Hepatocyte (in vitro differentiated cells): ENCODE results near the gene TOLLIP. TPM values are rescaled to one million over a fixed set of nuclear protein-coding genes. Genes with fewer than 3 reads are reported as not detected.

Experiments
- DNase-seq: peaks from one replicate; pipeline ENCODE4 v3.0.0-alpha.2; 2016; ENCODE audit warnings: low spot score
- H2AFZ ChIP-seq: fragments of 200-600 bp; sonication (generic); 2 replicates; pipeline ENCODE4 v1.6.0; 2016; ENCODE audit warnings: antibody characterized with exemption, mild to moderate bottlenecking
- H3K27ac ChIP-seq: fragments of 200-600 bp; sonication (generic); 2 replicates; pipeline ENCODE4 v1.5.1; 2016; ENCODE audit warnings: mild to moderate bottlenecking
- H3K27me3 ChIP-seq: fragments of 200-600 bp; sonication (generic); 2 replicates; pipeline ENCODE4 v1.6.1; 2016
- H3K36me3 ChIP-seq: fragments of 200-600 bp; sonication (generic); replicated peaks from 2 replicates; pipeline ENCODE4 v1.5.1; 2016; ENCODE audit warnings: low read depth; ENCODE audit not compliant: insufficient read depth
- H3K4me1 ChIP-seq: fragments of 200-600 bp; sonication (generic); 2 replicates; pipeline ENCODE4 v1.5.1; 2016; ENCODE audit warnings: mild to moderate bottlenecking, moderate library complexity; ENCODE audit not compliant: insufficient read depth
- H3K4me2 ChIP-seq: fragments of 200-600 bp; sonication (generic); 2 replicates; pipeline ENCODE4 v1.6.0; 2016
- H3K4me3 ChIP-seq: fragments of 200-600 bp; sonication (generic); 2 replicates; pipeline ENCODE4 v1.5.1; 2016; ENCODE audit warnings: mild to moderate bottlenecking
- H3K79me2 ChIP-seq: fragments of 200-600 bp; sonication (generic); 2 replicates; pipeline ENCODE4 v1.6.0; 2017; ENCODE audit warnings: mild to moderate bottlenecking
- H3K9me2 ChIP-seq: fragments of 200-600 bp; sonication (generic); replicated peaks from 2 replicates; pipeline ENCODE4 v1.6.0; 2017; ENCODE audit warnings: mild to moderate bottlenecking; ENCODE audit not compliant: insufficient read depth
- H3K9me3 ChIP-seq: fragments of 200-600 bp; sonication (generic); 2 replicates; pipeline ENCODE4 v1.5.1; 2016; ENCODE audit warnings: low read depth, mild to moderate bottlenecking
- H4K20me1 ChIP-seq: fragments of 200-600 bp; sonication (generic); 2 replicates; pipeline ENCODE4 v1.6.0; 2016; ENCODE audit warnings: mild to moderate bottlenecking; ENCODE audit not compliant: insufficient read depth, poor library complexity, severe bottlenecking
- CTCF ChIP-seq: fragments of 200-600 bp; sonication (generic); IDR thresholded peaks from 2 replicates; pipeline ENCODE4 v1.5.1; 2016; ENCODE audit warnings: antibody characterized with exemption, mild to moderate bottlenecking; ENCODE audit not compliant: poor library complexity
- EZH2 ChIP-seq: fragments of 200-600 bp; sonication (generic); IDR thresholded peaks from 2 replicates; pipeline ENCODE4 v1.6.1; 2016; ENCODE audit warnings: antibody characterized with exemption, mild to moderate bottlenecking, borderline replicate concordance
- EZH2phosphoT487 ChIP-seq: fragments of 200-600 bp; sonication (generic); IDR thresholded peaks from one replicate; pipeline ENCODE4 v1.6.1; 2018; ENCODE audit warnings: antibody characterized with exemption, mild to moderate bottlenecking, low read depth, moderate library complexity; ENCODE audit not compliant: unreplicated experiment, severe bottlenecking
- WGBS: methylation state at CpG from one replicate; pipeline ENCODE4 v1.1.6; 2016; ENCODE audit warnings: low lambda C conversion rate; ENCODE audit errors: missing lambda C conversion rate; 5-methylcytosine and 5-hydroxymethylcytosine counted together
- polyA plus RNA-seq: library from polyadenylated mRNA; unstranded; fragments of >200 nt; fragmentation: Nextera tagmentation; extraction: Ambion mirVana; gene quantifications from 2 replicates; pipeline ENCODE4 v1.2.1, GENCODE V29; 2016
- total RNA-seq: library from RNA; depleted of rRNA; stranded (reverse); fragments of >200 nt; gene quantifications from 2 replicates; pipeline ENCODE4 v1.2.3, GENCODE V29; 2014

Gene TOLLIP
- total and polyA plus RNA-seq, 2 experiments from 2014 or later, result 33.3 to 80.9 TPM

DNA sequence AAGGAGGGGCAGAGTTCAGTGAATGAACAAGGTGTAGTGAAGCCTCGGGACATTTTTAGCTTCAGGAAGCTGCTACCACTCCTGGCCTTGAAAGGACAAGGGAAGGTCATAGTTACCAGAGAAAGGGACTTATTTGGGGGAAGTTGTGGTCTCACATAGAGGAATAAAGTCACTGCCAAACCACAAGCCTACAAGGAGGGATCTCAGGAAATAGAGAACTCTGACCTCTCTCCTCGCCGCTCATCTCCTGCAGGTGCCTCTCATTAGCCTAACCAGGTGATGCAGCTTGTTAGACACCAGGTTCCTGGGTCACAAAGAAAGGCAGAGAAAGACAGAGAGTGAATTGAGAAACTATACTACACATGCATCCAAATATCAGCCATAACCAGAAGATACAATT is 14.3 kb upstream of the TOLLIP start:
- 83% methylated on average over 3 of the region's 3 CpGs for WGBS
- DNase-seq, result no peak
- Histone ChIP-seq H3K4me2 (no peak overlapping the region), H2AFZ (no peak overlapping the region), H3K27me3 (no peaks in the 10 kb centered on the region), H3K79me2 (no peaks in the 10 kb centered on the region), H3K4me1 (no peaks in the 10 kb centered on the region), H4K20me1 (no peaks in the 10 kb centered on the region), H3K4me3 (no peak overlapping the region), H3K36me3 (no peaks in the 10 kb centered on the region), H3K9me2 (no peaks in the 10 kb centered on the region), H3K27ac (no peak overlapping the region), H3K9me3 (no peaks in the 10 kb centered on the region)
- no peak for TF ChIP-seq EZH2
- no peak for TF ChIP-seq EZH2phosphoT487
- no peak for TF ChIP-seq CTCF

DNA sequence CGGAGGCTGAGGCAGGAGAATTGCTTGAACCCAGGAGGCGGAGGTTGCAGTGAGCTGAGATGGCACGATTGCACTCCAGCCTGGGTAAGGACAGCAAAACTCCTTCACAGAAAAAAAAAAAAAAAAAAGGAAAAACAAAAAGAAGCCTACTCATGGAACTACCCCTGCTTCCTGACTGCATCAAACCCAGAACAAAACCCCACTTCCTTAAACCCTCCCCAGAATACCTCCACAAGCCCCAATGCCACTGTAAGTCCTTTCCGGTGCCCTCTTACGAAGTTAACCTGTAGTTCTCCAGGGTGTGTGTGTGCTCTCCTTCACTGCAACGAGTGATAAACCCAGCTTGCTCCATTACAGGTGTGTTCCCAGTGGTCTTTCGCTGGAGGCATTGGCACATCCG is 8.6 kb upstream of the TOLLIP start:
- H3K9me2 ChIP-seq, result no peaks in the 10 kb centered on the region
- H3K36me3 ChIP-seq, result no peaks in the 10 kb centered on the region
- no peak overlapping the region for H3K27ac ChIP-seq
- H3K4me2 ChIP-seq, result no peak overlapping the region
- no peaks in the 10 kb centered on the region for H3K9me3 ChIP-seq
- no peaks in the 10 kb centered on the region for H3K27me3 ChIP-seq
- TF ChIP-seq EZH2 (no peak), EZH2phosphoT487 (no peak), CTCF (no peak)
- no peaks in the 10 kb centered on the region for H3K4me1 ChIP-seq
- no peaks in the 10 kb centered on the region for H3K79me2 ChIP-seq
- no peaks in the 10 kb centered on the region for H4K20me1 ChIP-seq
- H3K4me3 ChIP-seq, result no peak overlapping the region
- 87% methylated on average over 8 of the region's 8 CpGs for WGBS
- DNase-seq, result no peak
- H2AFZ ChIP-seq, result no peak overlapping the region

DNA sequence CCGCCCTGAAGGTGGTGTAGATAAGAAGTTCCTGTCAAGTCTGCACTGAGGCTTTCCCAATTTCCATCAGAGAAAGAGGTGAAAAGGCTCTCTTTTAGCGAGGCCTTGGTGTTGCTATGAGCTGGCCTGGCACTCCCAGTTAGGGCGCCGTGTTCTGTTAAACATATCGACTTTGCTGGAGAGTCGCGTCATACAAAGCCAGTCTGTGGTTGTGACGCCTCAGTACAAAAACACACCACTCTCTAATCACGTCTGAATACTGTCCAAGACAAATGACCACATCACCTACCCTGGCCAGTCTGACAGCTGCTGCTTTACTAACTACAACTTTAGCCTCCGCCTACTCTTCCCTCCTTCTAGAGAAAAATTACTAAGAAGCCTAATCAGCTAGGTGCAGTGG is 8.0 kb upstream of the TOLLIP start:
- no peak overlapping the region for H2AFZ ChIP-seq
- H3K4me1 ChIP-seq, result no peaks in the 10 kb centered on the region
- 90% methylated on average over 10 of the region's 10 CpGs for WGBS
- H3K36me3 ChIP-seq, result no peaks in the 10 kb centered on the region
- H3K9me2 ChIP-seq, result no peaks in the 10 kb centered on the region
- H4K20me1 ChIP-seq, result no peaks in the 10 kb centered on the region
- TF ChIP-seq EZH2phosphoT487 (no peak), EZH2 (no peak), CTCF (no peak)
- no peak for DNase-seq
- no peaks in the 10 kb centered on the region for H3K27me3 ChIP-seq
- H3K9me3 ChIP-seq, result no peaks in the 10 kb centered on the region
- H3K4me3 ChIP-seq, result no peak overlapping the region
- H3K4me2 ChIP-seq, result no peak overlapping the region
- no peaks in the 10 kb centered on the region for H3K79me2 ChIP-seq
- H3K27ac ChIP-seq, result no peak overlapping the region
